ENCODE results near the gene C7orf57.
A peak's percentile ranks its signal among the peaks of the same experiment; 100 is the strongest.
"Not testable (repeated sequence)": the region's sequence is repeated elsewhere in the genome, so short reads cannot be mapped to it uniquely, and the experiment has no call there.

The C7orf57 gene

DNA sequence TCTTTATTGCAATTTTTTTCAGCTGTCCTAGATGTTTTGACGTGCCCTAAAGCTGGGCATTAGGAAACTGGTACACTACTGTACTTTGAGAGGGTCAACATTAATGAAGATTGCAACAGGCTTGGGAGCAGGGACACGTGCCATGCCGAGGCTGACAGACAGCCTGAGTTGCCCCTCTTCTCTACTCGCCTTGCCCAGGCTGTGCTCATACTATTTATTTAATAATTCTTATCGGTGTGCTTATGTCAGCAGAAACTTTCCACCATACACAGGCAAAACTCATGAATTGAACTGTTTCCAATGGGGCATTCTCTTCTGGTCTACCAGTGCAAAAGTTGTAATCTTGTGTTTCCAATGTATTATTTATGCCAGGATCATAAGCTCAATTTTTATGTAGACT lies 24.4 kb downstream of the C7orf57 start:
- Histone ChIP-seq H3K9me3 (ENCODE audit: low read depth, low read length) (no peaks in the 10 kb centered on the region), H3K4me3 (no peak overlapping the region), H3K9ac (ENCODE audit: insufficient read length) (no peak overlapping the region), H3K27ac (no peak overlapping the region), H3K36me3 (ENCODE audit: insufficient read depth, low read length) (no peaks in the 10 kb centered on the region)
- TF ChIP-seq POLR2AphosphoS5 (IDR thresholded peaks at IDR 0.05; ENCODE audit: borderline replicate concordance, low read depth, low read length), result no peak
- TF ChIP-seq EZH2 (IDR thresholded peaks at IDR 0.05), result no peak
- TF ChIP-seq FOXP2 (optimal IDR thresholded peaks at IDR 0.05; ENCODE audit: control extremely low read depth, extremely low read length, insufficient read depth), result no peak
- no peak for DNase-seq (ENCODE audit: low read depth, low spot score)

DNA sequence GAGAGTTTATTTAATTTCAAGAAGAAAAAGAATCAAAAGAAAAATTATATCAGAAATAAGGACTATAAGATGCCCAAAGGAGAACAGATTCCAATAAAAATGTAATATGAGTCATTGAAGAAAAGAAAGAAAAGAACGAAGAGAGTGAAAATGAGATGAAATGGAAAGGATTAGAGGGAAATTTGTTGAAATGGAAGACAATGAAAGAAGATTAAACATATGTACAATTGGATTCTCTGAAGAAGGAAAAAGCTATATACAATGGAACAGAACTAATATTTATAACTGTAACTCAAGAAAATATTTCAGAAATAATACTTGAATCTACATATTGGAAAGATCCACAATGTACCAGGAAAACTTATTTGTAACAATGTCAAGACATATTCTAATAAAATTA lies 28.6 kb downstream of the C7orf57 start:
- no peaks in the 10 kb centered on the region for H3K36me3 ChIP-seq (ENCODE audit: insufficient read depth, low read length)
- no peak overlapping the region for H3K9ac ChIP-seq (ENCODE audit: insufficient read length)
- no peak for DNase-seq (ENCODE audit: low read depth, low spot score)
- H3K27ac ChIP-seq, result no peak overlapping the region
- TF ChIP-seq POLR2AphosphoS5 (IDR thresholded peaks at IDR 0.05; ENCODE audit: borderline replicate concordance, low read depth, low read length) (no peak), EZH2 (IDR thresholded peaks at IDR 0.05) (no peak), FOXP2 (optimal IDR thresholded peaks at IDR 0.05; ENCODE audit: control extremely low read depth, extremely low read length, insufficient read depth) (no peak)
- H3K4me3 ChIP-seq, result no peak overlapping the region
- no peaks in the 10 kb centered on the region for H3K9me3 ChIP-seq (ENCODE audit: low read depth, low read length)

DNA sequence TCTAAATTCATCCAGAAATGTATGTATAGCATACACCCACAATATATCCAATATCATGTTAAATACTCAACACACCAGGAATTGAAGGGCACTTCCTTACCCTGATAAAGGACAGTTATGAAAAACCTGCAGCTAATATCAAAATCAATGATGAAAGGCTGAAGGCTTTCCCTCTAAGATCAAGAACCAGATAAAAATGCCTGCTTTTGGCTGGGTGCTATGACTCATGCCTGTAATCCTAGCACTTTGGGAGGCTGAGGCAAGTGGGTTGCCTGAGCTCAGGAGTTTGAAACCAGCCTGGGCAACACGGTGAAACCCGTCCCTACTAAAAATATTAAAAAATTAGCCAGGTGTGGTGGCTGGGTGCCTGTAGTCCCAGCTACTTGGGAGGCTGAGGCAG lies 32.1 kb downstream of the C7orf57 start:
- TF ChIP-seq FOXP2 (optimal IDR thresholded peaks at IDR 0.05; ENCODE audit: control extremely low read depth, extremely low read length, insufficient read depth), result no peak
- no peak for TF ChIP-seq EZH2 (IDR thresholded peaks at IDR 0.05)
- TF ChIP-seq POLR2AphosphoS5 (IDR thresholded peaks at IDR 0.05; ENCODE audit: borderline replicate concordance, low read depth, low read length), result no peak
- H3K4me3 ChIP-seq, result no peak overlapping the region
- no peaks in the 10 kb centered on the region for H3K36me3 ChIP-seq (ENCODE audit: insufficient read depth, low read length)
- no peaks in the 10 kb centered on the region for H3K9me3 ChIP-seq (ENCODE audit: low read depth, low read length)
- H3K27ac ChIP-seq, result no peak overlapping the region
- no peak for DNase-seq (ENCODE audit: low read depth, low spot score)
- no peak overlapping the region for H3K9ac ChIP-seq (ENCODE audit: insufficient read length)

DNA sequence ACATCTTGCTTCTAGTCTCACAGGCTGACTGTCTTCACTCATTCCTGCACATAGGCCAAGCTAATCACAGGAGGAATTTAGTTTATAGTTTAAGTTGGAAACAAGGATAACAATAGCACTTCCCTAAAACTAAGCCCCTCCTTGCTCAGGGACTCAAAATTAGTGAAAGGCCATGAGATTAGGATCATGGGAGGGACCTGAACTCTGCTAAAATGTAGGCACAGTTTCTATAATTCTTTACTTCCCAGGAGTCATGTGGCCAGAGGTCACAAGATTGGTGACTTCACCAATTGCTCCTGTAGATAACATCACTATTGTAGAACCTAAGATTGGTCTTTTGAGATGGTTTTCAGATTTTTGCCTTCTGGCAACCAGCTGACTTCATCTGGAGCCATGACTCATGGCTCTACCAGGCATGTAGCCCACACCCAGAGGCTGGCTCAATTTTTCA lies 38.9 kb downstream of the C7orf57 start:
- Histone ChIP-seq H3K9me3 (ENCODE audit: low read depth, low read length) (no peaks in the 10 kb centered on the region), H3K27ac (no peak overlapping the region), H3K9ac (ENCODE audit: insufficient read length) (no peak overlapping the region), H3K36me3 (ENCODE audit: insufficient read depth, low read length) (no peaks in the 10 kb centered on the region), H3K4me3 (no peak overlapping the region)
- no peak for DNase-seq (ENCODE audit: low read depth, low spot score)
- TF ChIP-seq POLR2AphosphoS5 (IDR thresholded peaks at IDR 0.05; ENCODE audit: borderline replicate concordance, low read depth, low read length) (no peak), EZH2 (IDR thresholded peaks at IDR 0.05) (no peak), FOXP2 (optimal IDR thresholded peaks at IDR 0.05; ENCODE audit: control extremely low read depth, extremely low read length, insufficient read depth) (no peak)

DNA sequence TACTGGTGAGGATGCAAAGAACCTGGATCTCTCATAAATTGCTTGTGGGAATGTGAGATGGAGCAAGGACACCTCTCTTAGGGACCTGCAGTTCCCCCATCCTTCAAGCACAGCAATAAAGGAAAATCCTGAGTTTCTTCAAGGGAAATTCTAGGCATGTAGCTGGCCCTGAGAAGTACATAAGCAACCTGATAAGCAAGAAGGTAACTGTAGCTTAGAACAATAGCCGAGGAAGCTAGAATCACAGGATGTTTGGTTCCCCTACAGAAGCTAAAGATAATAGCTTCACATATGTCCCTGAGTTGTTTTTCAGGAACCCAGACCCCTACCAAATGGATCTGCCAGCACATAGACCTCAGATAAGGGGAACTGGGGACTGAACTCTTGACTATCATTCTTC lies 42.1 kb downstream of the C7orf57 start:
- no peak for TF ChIP-seq POLR2AphosphoS5 (IDR thresholded peaks at IDR 0.05; ENCODE audit: borderline replicate concordance, low read depth, low read length)
- no peak for TF ChIP-seq FOXP2 (optimal IDR thresholded peaks at IDR 0.05; ENCODE audit: control extremely low read depth, extremely low read length, insufficient read depth)
- Histone ChIP-seq H3K9me3 (ENCODE audit: low read depth, low read length) (no peaks in the 10 kb centered on the region), H3K4me3 (no peak overlapping the region), H3K27ac (no peak overlapping the region), H3K36me3 (ENCODE audit: insufficient read depth, low read length) (no peaks in the 10 kb centered on the region), H3K9ac (ENCODE audit: insufficient read length) (no peak overlapping the region)
- no peak for DNase-seq (ENCODE audit: low read depth, low spot score)

DNA sequence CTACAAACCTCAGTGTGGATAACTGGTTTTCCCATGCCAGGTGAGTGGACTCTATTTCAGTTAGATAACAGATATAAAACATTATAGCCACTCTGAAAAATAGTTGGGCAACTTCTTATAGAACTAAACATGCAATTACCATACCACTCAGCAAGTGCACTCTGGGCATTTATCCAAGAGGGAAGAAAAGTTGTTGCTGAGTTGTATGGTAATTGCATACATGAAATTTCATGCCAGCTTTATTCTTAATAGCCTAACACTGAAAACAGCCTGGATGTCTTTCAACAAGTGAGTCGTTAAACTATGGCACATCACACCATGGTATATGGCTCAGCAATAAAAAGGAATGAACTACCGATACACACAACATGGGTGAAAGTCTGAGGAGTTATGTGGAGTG lies 43.1 kb downstream of the C7orf57 start:
- DNase-seq (ENCODE audit: low read depth, low spot score), result peak; percentile 92
- no peaks in the 10 kb centered on the region for H3K9me3 ChIP-seq (ENCODE audit: low read depth, low read length)
- TF ChIP-seq FOXP2 (optimal IDR thresholded peaks at IDR 0.05; ENCODE audit: control extremely low read depth, extremely low read length, insufficient read depth) (no peak), EZH2 (IDR thresholded peaks at IDR 0.05) (no peak), POLR2AphosphoS5 (IDR thresholded peaks at IDR 0.05; ENCODE audit: borderline replicate concordance, low read depth, low read length) (peak; percentile 64; the same call in 1 of the 2 replicates)
- peak overlapping the region; percentile 9; the same call in 1 of the 2 replicates for H3K4me3 ChIP-seq
- H3K36me3 ChIP-seq (ENCODE audit: insufficient read depth, low read length), result no peaks in the 10 kb centered on the region
- no peak overlapping the region for H3K9ac ChIP-seq (ENCODE audit: insufficient read length)
- H3K27ac ChIP-seq, result peak overlapping the region; percentile 61; the same call in 1 of the 2 replicates

DNA sequence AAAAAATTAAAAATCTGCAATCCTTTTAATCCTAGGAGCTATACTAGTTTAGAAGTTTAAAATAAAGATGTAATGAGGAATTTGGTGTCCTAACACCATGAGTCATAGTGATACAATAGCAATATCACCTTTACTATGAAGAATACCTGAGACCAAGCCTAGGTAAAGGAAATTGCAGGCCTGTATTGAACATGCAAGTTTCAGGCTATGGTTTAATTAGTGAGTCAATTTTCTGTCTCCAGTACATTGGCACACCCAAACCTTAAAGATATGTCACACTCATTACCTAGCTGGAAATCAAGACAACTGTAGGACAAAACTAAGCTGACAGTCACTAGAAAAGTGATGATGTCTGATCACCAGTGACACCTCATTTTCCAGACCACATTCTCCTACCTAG lies 47.0 kb downstream of the C7orf57 start:
- not testable (repeated sequence) for H3K4me3 ChIP-seq; H3K9me3 ChIP-seq (ENCODE audit: low read depth, low read length); H3K36me3 ChIP-seq (ENCODE audit: insufficient read depth, low read length); H3K9ac ChIP-seq (ENCODE audit: insufficient read length); H3K27ac ChIP-seq; DNase-seq (ENCODE audit: low read depth, low spot score)

DNA sequence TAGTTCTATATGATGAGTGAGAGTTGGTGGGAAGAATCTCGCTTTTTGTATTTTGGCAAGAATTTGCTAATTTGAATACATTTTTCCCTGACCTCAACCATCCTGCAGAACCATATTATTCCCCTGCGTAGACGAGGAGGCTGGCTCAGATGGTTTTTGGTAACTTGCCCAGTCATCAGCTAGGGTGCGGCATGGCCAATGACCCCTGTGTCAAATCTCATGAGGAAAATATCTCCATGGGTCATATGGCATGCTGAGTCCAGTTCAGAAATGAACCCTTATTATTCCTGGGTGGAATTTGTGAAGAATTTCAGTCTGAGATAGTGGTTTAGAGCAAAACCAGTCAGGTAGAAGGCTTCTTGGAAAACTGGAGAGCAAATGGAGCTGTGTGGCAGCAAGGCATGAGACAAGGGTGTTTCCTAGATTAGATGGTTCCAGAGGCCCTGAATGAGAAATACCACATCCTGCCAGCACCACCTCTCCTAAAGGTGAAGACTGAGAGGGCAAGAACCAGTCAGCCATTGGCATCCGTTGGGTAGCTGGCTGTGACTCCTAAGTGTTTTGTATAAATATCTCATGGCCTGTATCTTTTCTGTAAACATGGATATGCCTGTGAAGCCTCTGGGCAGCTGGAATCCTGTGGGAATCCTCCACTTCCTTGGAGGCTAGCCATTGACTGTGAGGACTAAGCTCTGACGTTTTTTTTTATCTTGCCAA lies 47.9 kb downstream of the C7orf57 start:
- no peak for TF ChIP-seq POLR2AphosphoS5 (IDR thresholded peaks at IDR 0.05; ENCODE audit: borderline replicate concordance, low read depth, low read length)
- no peak for TF ChIP-seq EZH2 (IDR thresholded peaks at IDR 0.05)
- no peak for TF ChIP-seq FOXP2 (optimal IDR thresholded peaks at IDR 0.05; ENCODE audit: control extremely low read depth, extremely low read length, insufficient read depth)
- DNase-seq (ENCODE audit: low read depth, low spot score), result no peak
- Histone ChIP-seq H3K27ac (no peak overlapping the region), H3K9me3 (ENCODE audit: low read depth, low read length) (no peaks in the 10 kb centered on the region), H3K36me3 (ENCODE audit: insufficient read depth, low read length) (no peaks in the 10 kb centered on the region), H3K4me3 (no peak overlapping the region), H3K9ac (ENCODE audit: insufficient read length) (no peak overlapping the region)
